Endodermal cell (in vitro differentiated cells): ENCODE measurements around the gene ELAVL3. TPM values are rescaled to one million over a fixed set of nuclear protein-coding genes. Genes with fewer than 3 reads are reported as not detected.
"Not testable (repeated sequence)": the region's sequence is repeated elsewhere in the genome, so short reads cannot be mapped to it uniquely, and the experiment has no call there.

Experiments used
- DNase-seq: peaks from one replicate; pipeline ENCODE4 v3.0.0-alpha.2; 2017
- H3K27ac ChIP-seq: 2 replicates; pipeline ENCODE4 v1.5.1; 2013; ENCODE audit warnings: mild to moderate bottlenecking, low read depth, low read length, moderate library complexity
- H3K27me3 ChIP-seq: 2 replicates; pipeline ENCODE4 v1.6.1; 2013; ENCODE audit warnings: mild to moderate bottlenecking, low read length, moderate library complexity; ENCODE audit not compliant: insufficient read depth, control insufficient read depth, poor library complexity, severe bottlenecking
- H3K36me3 ChIP-seq: 2 replicates; pipeline ENCODE4 v1.7.0; 2013; ENCODE audit warnings: mild to moderate bottlenecking, low read length, moderate library complexity; ENCODE audit not compliant: control insufficient read depth, insufficient read depth
- H3K4me1 ChIP-seq: one replicate; pipeline ENCODE4 v1.7.0; 2013; ENCODE audit warnings: low read length; ENCODE audit not compliant: control insufficient read depth, insufficient read depth
- H3K4me3 ChIP-seq: 2 replicates; pipeline ENCODE4 v1.5.1; 2013; ENCODE audit warnings: mild to moderate bottlenecking, low read length, moderate library complexity
- H3K9ac ChIP-seq: 2 replicates; pipeline ENCODE4 v1.6.1; 2013; ENCODE audit warnings: mild to moderate bottlenecking, low read length, moderate library complexity; ENCODE audit not compliant: poor library complexity, severe bottlenecking; ENCODE audit errors: extremely low read depth
- H3K9me3 ChIP-seq: 2 replicates; pipeline ENCODE4 v1.6.1; 2013; ENCODE audit warnings: mild to moderate bottlenecking, low read length, moderate library complexity; ENCODE audit not compliant: control insufficient read depth
- H3K27ac Mint-ChIP-seq: 2 replicates; pipeline ENCODE4 v1.8.0; 2020; ENCODE audit warnings: mixed read lengths
- H3K27me3 Mint-ChIP-seq: 2 replicates; pipeline ENCODE4 v1.8.0; 2021; ENCODE audit warnings: mild to moderate bottlenecking, mixed read lengths; ENCODE audit not compliant: insufficient read depth
- H3K36me3 Mint-ChIP-seq: 2 replicates; pipeline ENCODE4 v1.8.0; 2020; ENCODE audit warnings: low read depth, mixed read lengths
- H3K4me1 Mint-ChIP-seq: 2 replicates; pipeline ENCODE4 v1.8.0; 2020; ENCODE audit warnings: mixed read lengths
- H3K4me3 Mint-ChIP-seq: 2 replicates; pipeline ENCODE4 v1.8.0; 2020; ENCODE audit warnings: mild to moderate bottlenecking, moderate library complexity, mixed read lengths
- H3K9me3 Mint-ChIP-seq: 2 replicates; pipeline ENCODE4 v1.8.0; 2020; ENCODE audit warnings: mild to moderate bottlenecking, mixed read lengths
- CTCF ChIP-seq: fragments of 200-600 bp; sonication (generic); conservative IDR thresholded peaks from 2 replicates; pipeline ENCODE4 v1.5.0; 2021; ENCODE audit warnings: antibody characterized with exemption, mild to moderate bottlenecking
- WGBS, 2 experiments: methylation state at CpG; one replicate each; pipeline versions ENCODE4 v1.1.5 to v1.1.7; 2013; ENCODE audit warnings: missing lambda C conversion rate in 2 of 2, mixed read lengths in 1 of 2; ENCODE audit not compliant: insufficient coverage in 1 of 2, insufficient read length in 1 of 2; 5-methylcytosine and 5-hydroxymethylcytosine counted together
- total RNA-seq, 2 donors: library from RNA; stranded (reverse); fragmentation: NEBNext Ultra II Directional in 1 of 2; extraction: Animal tissue kit (Norgen Biotek cat#: 25700) in 1 of 2; gene quantifications; 2 replicates in 1 of 2; 3 replicates in 1 of 2; pipeline ENCODE4 v1.2.1, GENCODE V29; 2021

Gene ELAVL3
- total RNA-seq, 2 donors from 2014 or later: 0.55 TPM; not detected in 1

- no peak overlapping the region for H3K4me3 ChIP-seq
- H3K9me3 ChIP-seq: no peaks in the 10 kb centered on the region
- no peaks in the 10 kb centered on the region for H3K36me3 ChIP-seq
- no peak overlapping the region for H3K27ac ChIP-seq
- no peak overlapping the region for H3K9ac ChIP-seq
- Mint-ChIP-seq H3K9me3 (no peaks in the 10 kb centered on the region), H3K36me3 (no peaks in the 10 kb centered on the region), H3K4me3 (no peak overlapping the region), H3K27ac (no peak overlapping the region), H3K27me3 (peaks cover 48% of the 10 kb centered on the region), H3K4me1 (no peaks in the 10 kb centered on the region)
- DNase-seq: no peak
- peaks cover 35% of the 10 kb centered on the region for H3K27me3 ChIP-seq
- TF ChIP-seq CTCF: no peak
- 86 to 97% methylated on average over 3 of the region's 4 CpGs for WGBS, 2 experiments
- H3K4me1 ChIP-seq: no peaks in the 10 kb centered on the region
These were observed 7.1 kb downstream of the ELAVL3 start for GRCh38 chr19:11473725-11474124.

DNA sequence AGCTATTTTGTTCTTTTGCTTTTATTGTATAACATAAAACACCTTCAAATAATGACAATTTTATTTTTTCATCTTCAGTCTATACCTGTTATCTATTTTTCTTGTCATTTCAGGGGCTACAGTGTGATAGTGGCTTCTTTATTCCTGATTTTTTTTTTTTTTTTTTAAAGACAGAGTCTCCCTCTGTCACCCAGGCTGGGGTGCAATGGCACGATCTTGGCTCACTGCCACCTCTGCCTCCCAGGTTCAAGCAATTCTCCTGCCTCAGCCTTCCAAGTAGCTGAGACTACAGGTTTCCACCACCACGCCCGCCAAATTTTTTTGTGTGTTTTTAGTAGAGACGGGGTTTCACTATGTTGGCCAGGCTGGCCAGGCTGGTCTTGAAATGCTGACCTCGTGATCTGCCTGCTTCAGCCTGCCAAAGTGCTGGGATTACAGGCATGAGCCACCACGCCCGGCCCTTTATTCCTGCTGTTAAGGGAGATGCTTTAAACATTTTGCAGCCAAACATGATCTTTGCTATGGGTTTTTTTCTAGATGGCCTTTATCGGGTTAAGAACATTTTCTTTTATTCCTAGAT, 12.5 kb downstream of the ELAVL3 start:
- not testable (repeated sequence) for H3K27ac Mint-ChIP-seq, H3K9ac ChIP-seq, H3K4me3 Mint-ChIP-seq, H3K9me3 Mint-ChIP-seq, H3K36me3 ChIP-seq, H3K4me3 ChIP-seq, H3K4me1 Mint-ChIP-seq, H3K27me3 ChIP-seq, H3K27me3 Mint-ChIP-seq, DNase-seq, H3K36me3 Mint-ChIP-seq, H3K9me3 ChIP-seq, H3K27ac ChIP-seq, H3K4me1 ChIP-seq
- WGBS, 2 experiments: 85 to 86% methylated on average over 7 to 8 of the region's 8 CpGs

GRCh38 chr19:11465600-11465999, 15.2 kb downstream of the ELAVL3 start:
- Histone ChIP-seq H3K9ac (no peak overlapping the region), H3K9me3 (no peaks in the 10 kb centered on the region), H3K36me3 (no peaks in the 10 kb centered on the region), H3K27me3 (no peaks in the 10 kb centered on the region), H3K4me1 (no peaks in the 10 kb centered on the region), H3K4me3 (no peak overlapping the region), H3K27ac (peak overlapping the region; percentile 57)
- Mint-ChIP-seq H3K9me3 (no peaks in the 10 kb centered on the region), H3K27ac (no peak overlapping the region), H3K4me1 (no peaks in the 10 kb centered on the region), H3K4me3 (no peak overlapping the region), H3K27me3 (no peaks in the 10 kb centered on the region), H3K36me3 (no peaks in the 10 kb centered on the region)
- WGBS, 2 experiments: 57 to 73% methylated on average over 2 to 8 of the region's 8 CpGs
- no peak for DNase-seq
- no peak for TF ChIP-seq CTCF
